GM19239 (cell line): Measurements from ENCODE around the gene PIP5K1C.
"Not testable (repeated sequence)": the region's sequence is repeated elsewhere in the genome, so short reads cannot be mapped to it uniquely, and the experiment has no call there.

Experiments used
- DNase-seq: peaks from one replicate; pipeline ENCODE4 v3.0.0; 2011; ENCODE audit warnings: low spot score; ENCODE audit not compliant: insufficient read length
- FAIRE-seq: peaks from 2 replicates; lab custom pipeline; 2011; peaks lifted over from hg19 to GRCh38; lab: Jason Lieb, UNC

Gene PIP5K1C

GRCh38 chr19:3603121-3603811 is 97.0 kb downstream of the PIP5K1C start:
- FAIRE-seq (no peak), DNase-seq (no peak)

GRCh38 chr19:3601021-3601420 is 99.2 kb downstream of the PIP5K1C start:
- DNase-seq, result no peak
- no peak for FAIRE-seq

- no peak for FAIRE-seq
- no peak for DNase-seq
Measured at GRCh38 chr19:3599776-3600187, 100.5 kb downstream of the PIP5K1C start.

- no peak for DNase-seq
- no peak for FAIRE-seq
Measured at GRCh38 chr19:3595521-3596061, 104.7 kb downstream of the PIP5K1C start.

- DNase-seq, result no peak
- no peak for FAIRE-seq
Measured at GRCh38 chr19:3593156-3593555, 107.1 kb downstream of the PIP5K1C start.

GRCh38 chr19:3591876-3592613 is 108.2 kb downstream of the PIP5K1C start:
- no peak for DNase-seq
- no peak for FAIRE-seq

- FAIRE-seq (no peak), DNase-seq (no peak)
Measured at GRCh38 chr19:3590991-3591659, 109.1 kb downstream of the PIP5K1C start.

GRCh38 chr19:3589949-3590348 is 110.3 kb downstream of the PIP5K1C start:
- DNase-seq (no peak), FAIRE-seq (no peak)

- no peak for FAIRE-seq
- DNase-seq, result no peak
Measured at GRCh38 chr19:3589439-3589838, 110.8 kb downstream of the PIP5K1C start.

GRCh38 chr19:3586707-3587346 is 113.4 kb downstream of the PIP5K1C start:
- DNase-seq (no peak), FAIRE-seq (no peak)

GRCh38 chr19:3586127-3586626 is 114.1 kb downstream of the PIP5K1C start:
- FAIRE-seq, result no peak

GRCh38 chr19:3585301-3586126 is 114.8 kb downstream of the PIP5K1C start, which contains the start of gene GIPC3:
TSS of gene GIPC3 (plus strand) at chr19:3585478. CDS start at chr19:3585598, 120 bp downstream.
- DNase-seq, result no peak
- FAIRE-seq, result no peak

More at GRCh38 chr19:3586127-3586626, 114.1 kb downstream of the PIP5K1C start:
- no peak for DNase-seq

GRCh38 chr19:3584036-3584802 is 116.0 kb downstream of the PIP5K1C start:
- FAIRE-seq, DNase-seq: not testable (repeated sequence)

GRCh38 chr19:3581792-3582191 is 118.5 kb downstream of the PIP5K1C start:
- not testable (repeated sequence) for FAIRE-seq

More at GRCh38 chr19:3581792-3582191, 118.5 kb downstream of the PIP5K1C start:
- DNase-seq, result not testable (repeated sequence)
